Hippocampal formation (tissue), 2 donors: ENCODE results near the gene LTN1.
A peak's percentile ranks its signal among the peaks of the same experiment; 100 is the strongest.

Experiments used
- DNase-seq, 2 donors: peaks; one replicate each; lab custom pipeline; 2025; lab: John Stamatoyannopoulos, UW

The LTN1 gene

DNA sequence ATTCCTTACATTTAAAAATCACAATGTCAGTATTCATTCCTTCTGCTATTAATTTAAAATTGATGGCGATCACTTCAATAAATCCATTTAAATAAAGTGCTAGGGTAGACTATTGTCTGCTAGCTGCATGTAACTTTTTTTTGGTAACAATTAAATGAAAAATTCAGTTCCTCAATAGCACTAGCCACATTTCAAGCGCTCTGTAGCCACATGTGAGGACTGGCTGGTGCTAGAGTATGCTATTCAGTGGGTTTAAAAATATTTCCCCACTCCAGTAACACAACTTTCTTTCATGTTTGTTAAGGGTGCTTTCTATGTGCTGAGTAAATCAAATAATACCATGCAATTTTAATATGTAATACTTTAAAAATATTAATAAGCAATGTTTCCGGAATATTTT, 108.2 kb downstream of the LTN1 start:
- peak in 1 of 2 donors; percentile 76 for DNase-seq

DNA sequence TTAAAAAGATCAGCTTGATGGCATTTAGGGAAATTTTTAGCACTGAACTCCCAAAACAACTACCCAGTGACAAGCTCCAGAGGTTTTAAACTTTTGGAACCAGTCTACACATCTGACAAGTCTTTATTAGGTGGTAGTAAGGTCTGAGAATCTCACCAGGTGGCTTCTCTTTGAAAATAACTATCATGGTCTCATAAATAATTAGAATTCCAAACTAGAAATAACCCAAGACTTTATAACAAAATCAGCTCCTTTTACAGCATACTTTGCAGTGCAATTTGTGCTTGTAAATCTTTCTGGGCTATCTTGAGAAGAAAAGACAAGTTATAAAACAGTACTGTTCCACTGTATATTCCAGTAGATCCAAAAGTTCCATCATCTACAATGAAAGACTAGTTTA, 108.7 kb downstream of the LTN1 start:
- DNase-seq = no peak

DNA sequence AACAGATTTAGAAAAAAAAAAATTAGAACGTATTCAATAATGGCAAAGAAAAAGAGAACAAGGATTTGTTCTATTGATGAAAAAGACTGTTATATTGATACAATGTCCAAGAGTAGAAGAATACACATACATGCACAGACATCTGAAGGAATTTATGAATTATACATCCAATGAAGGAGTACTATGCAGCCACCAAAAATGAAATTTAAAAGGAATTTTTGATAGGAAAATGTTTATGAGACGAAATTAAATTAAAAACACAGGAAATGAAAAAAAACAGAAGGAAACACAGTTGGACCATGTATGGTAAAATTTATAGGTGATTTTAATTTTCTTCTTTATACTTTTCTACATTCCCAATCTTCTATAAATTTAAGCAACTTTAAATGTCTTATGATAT, 110.3 kb downstream of the LTN1 start:
- DNase-seq = no peak
